Body of pancreas (tissue), 4 donors: Measurements from ENCODE around the gene GLRA2.

ENCODE experiments used
- POLR2A ChIP-seq, 3 donors: fragments of 450-650 bp; IDR thresholded peaks; one replicate each; pipeline ENCODE4 v1.6.1; 2016; ENCODE audit warnings: antibody characterized with exemption in 3 of 3, mild to moderate bottlenecking in 2 of 3
- TF ChIP-seq, protein P1 (sequence below), 7 experiments: fragments of 450-650 bp in 4 of 7; fragments of 200-600 bp in 3 of 7; sonication (generic) in 3 of 7; IDR thresholded peaks; one replicate each; pipeline ENCODE4 v1.5.1; 2016 to 2019; ENCODE audit warnings: antibody characterized with exemption in 7 of 7

DNA sequence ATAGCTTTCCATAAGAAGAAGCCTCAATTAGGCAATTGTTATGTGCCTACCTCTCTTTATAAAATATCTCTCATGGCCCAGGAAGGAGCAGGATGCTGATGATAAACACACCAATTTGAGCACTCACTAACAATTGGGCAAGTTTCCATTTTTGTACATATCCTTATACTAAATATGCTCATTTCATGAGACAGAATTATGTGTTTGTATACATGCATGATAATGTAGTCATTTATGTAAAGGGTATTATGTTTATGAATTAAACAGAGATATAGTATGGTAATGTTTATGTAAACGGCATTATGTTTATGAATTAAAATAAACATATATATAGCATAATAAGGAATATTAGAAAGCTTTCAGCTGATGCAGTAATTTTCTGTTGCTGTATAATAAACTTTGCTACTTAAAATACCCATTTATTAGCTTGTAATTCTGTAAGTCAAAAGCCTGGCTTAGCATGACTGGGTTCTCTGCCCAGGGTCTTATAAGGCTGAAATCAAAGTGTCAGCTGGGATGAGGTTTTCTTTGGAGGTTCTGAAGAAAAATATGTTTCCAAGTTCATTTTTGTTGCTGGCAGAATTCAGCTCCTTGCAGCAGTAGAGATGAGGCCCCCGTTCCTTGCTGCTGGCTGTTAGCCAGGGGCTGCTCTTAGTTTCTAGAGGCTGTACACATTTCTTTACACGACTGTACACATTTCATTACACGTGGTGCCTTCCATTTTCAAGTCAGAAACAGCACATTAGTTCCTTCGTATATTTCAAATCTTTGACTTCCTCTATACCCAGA lies 89.0 kb downstream of the GLRA2 start:
- no peak for TF ChIP-seq POLR2A (IDR thresholded peaks at IDR 0.05)
- TF ChIP-seq, protein P1, sequence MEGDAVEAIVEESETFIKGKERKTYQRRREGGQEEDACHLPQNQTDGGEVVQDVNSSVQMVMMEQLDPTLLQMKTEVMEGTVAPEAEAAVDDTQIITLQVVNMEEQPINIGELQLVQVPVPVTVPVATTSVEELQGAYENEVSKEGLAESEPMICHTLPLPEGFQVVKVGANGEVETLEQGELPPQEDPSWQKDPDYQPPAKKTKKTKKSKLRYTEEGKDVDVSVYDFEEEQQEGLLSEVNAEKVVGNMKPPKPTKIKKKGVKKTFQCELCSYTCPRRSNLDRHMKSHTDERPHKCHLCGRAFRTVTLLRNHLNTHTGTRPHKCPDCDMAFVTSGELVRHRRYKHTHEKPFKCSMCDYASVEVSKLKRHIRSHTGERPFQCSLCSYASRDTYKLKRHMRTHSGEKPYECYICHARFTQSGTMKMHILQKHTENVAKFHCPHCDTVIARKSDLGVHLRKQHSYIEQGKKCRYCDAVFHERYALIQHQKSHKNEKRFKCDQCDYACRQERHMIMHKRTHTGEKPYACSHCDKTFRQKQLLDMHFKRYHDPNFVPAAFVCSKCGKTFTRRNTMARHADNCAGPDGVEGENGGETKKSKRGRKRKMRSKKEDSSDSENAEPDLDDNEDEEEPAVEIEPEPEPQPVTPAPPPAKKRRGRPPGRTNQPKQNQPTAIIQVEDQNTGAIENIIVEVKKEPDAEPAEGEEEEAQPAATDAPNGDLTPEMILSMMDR (IDR thresholded peaks at IDR 0.05) = no peak
